HCT116 (cell line): ENCODE data around the gene CD248. TPM values are rescaled to one million over a fixed set of nuclear protein-coding genes. Genes with fewer than 3 reads are reported as not detected.

Experiments
- ATAC-seq: fragments of 200-7000 bp; cut with Tn5 transposase; 2 replicates; pipeline ENCODE4 v1.9.1; 2020; ENCODE audit warnings: mild to moderate bottlenecking, moderate library complexity
- BruUV-seq: library from RNA; stranded (reverse); fragments of 400-500 nt; replicated peaks from 2 replicates; lab custom pipeline; 2021; lab: Mats Ljungman, UMichigan
- CTCF ChIA-PET: fragments of 300-600 bp; sonication (Branson Sonifier 250); formaldehyde crosslinking; loops from one replicate; lab custom pipeline; 2021; ENCODE audit warnings: antibody characterized with exemption; lab: Charles Lee
- POLR2A ChIA-PET: fragments of 300-600, 350-600 bp; sonication (Branson Sonifier 250); formaldehyde crosslinking; loops from one replicate; lab custom pipeline; 2021; ENCODE audit warnings: antibody characterized with exemption; lab: Charles Lee
- RAD21 ChIA-PET, 2 experiments: fragments of 300-600 bp; sonication (Branson Sonifier 250); formaldehyde crosslinking; loops; one replicate each; lab custom pipeline; 2023; ENCODE audit warnings: low total read pairs in 2 of 2; ENCODE audit not compliant: uncharacterized antibody in 2 of 2, unreplicated experiment in 2 of 2, low non-redundant PET in 1 of 2; lab: Charles Lee
- DNase-seq: peaks from one replicate; pipeline ENCODE4 v3.0.0-alpha.2; 2010; ENCODE audit warnings: low read depth, low spot score
- H2AFZ ChIP-seq: fragments of 200-600 bp; shearing (Covaris generic), sonication (generic); 2 replicates; pipeline ENCODE4 v1.6.1; 2017; ENCODE audit warnings: low read depth, mixed run types, mixed read lengths, antibody characterized with exemption, low read length; ENCODE audit not compliant: poor library complexity, severe bottlenecking
- H3K27ac ChIP-seq: 2 replicates; pipeline ENCODE4 v1.5.1; 2012; ENCODE audit warnings: low read depth, low read length
- H3K27me3 ChIP-seq: fragments of 200-600 bp; sonication (generic); 2 replicates; pipeline ENCODE4 v1.6.1; 2016; ENCODE audit warnings: mixed run types, low read length, mixed read lengths; ENCODE audit not compliant: insufficient read depth
- H3K36me3 ChIP-seq, 2 experiments: fragments of 200-500 bp in 1 of 2; fragments of 200-600 bp in 1 of 2; sonication (Bioruptor generic) in 1 of 2; sonication (generic) in 1 of 2; 2 replicates each; pipeline versions ENCODE4 v1.5.1 to v1.6.1; 2014 to 2016; ENCODE audit warnings: low read length in 2 of 2, inconsistent platforms in 1 of 2, mixed read lengths in 1 of 2, mixed run types in 1 of 2; ENCODE audit not compliant: insufficient read depth in 2 of 2, control insufficient read depth in 1 of 2
- H3K4me1 ChIP-seq, 2 experiments: fragments of 200-600 bp in 1 of 2; sonication (generic) in 1 of 2; 2 replicates each; pipeline versions ENCODE4 v1.5.1 to v1.6.1; 2012 to 2017; ENCODE audit warnings: low read length in 2 of 2, inconsistent platforms in 1 of 2, mild to moderate bottlenecking in 1 of 2, mixed read lengths in 1 of 2, mixed run types in 1 of 2, moderate library complexity in 1 of 2; ENCODE audit not compliant: insufficient read depth in 2 of 2, control insufficient read depth in 1 of 2
- H3K4me2 ChIP-seq: fragments of 200-600 bp; sonication (generic); 2 replicates; pipeline ENCODE4 v1.6.1; 2017; ENCODE audit warnings: mixed run types, low read length, mixed read lengths
- H3K4me3 ChIP-seq, 2 experiments: fragments of 200-600 bp in 1 of 2; sonication (generic) in 1 of 2; replicated peaks in 1 of 2; 2 replicates each; pipeline ENCODE4 v1.5.1; 2011 to 2016; ENCODE audit warnings: low read length in 2 of 2, control low read depth in 1 of 2, low read depth in 1 of 2, mild to moderate bottlenecking in 1 of 2, mixed read lengths in 1 of 2, mixed run types in 1 of 2
- H3K79me2 ChIP-seq: fragments of 200-600 bp; sonication (generic); 2 replicates; pipeline ENCODE4 v1.6.1; 2017; ENCODE audit warnings: mild to moderate bottlenecking, mixed run types, low read length, moderate library complexity, mixed read lengths; ENCODE audit not compliant: insufficient read depth
- H3K9ac ChIP-seq: fragments of 200-600 bp; sonication (generic); 2 replicates; pipeline ENCODE4 v1.6.1; 2016; ENCODE audit warnings: low read length, mixed read lengths
- H3K9me2 ChIP-seq: fragments of 200-600 bp; sonication (generic), shearing (Covaris generic); 2 replicates; pipeline ENCODE4 v1.6.1; 2017; ENCODE audit warnings: mixed run types, mild to moderate bottlenecking, moderate library complexity; ENCODE audit not compliant: insufficient read depth
- H3K9me3 ChIP-seq, 2 experiments: fragments of 200-500 bp in 1 of 2; fragments of 200-600 bp in 1 of 2; sonication (Bioruptor generic) in 1 of 2; sonication (generic) in 1 of 2; 2 replicates each; pipeline ENCODE4 v1.6.1; 2014 to 2017; ENCODE audit warnings: low read length in 2 of 2, mixed read lengths in 2 of 2, inconsistent platforms in 1 of 2, low read depth in 1 of 2, mild to moderate bottlenecking in 1 of 2, mixed run types in 1 of 2, moderate library complexity in 1 of 2; ENCODE audit not compliant: control insufficient read depth in 1 of 2, insufficient read depth in 1 of 2
- H4K20me1 ChIP-seq: fragments of 200-600 bp; sonication (generic), shearing (Covaris generic); 2 replicates; pipeline ENCODE4 v1.6.1; 2017; ENCODE audit warnings: mixed run types, mild to moderate bottlenecking, moderate library complexity; ENCODE audit not compliant: insufficient read depth
- EGR1 ChIP-seq: IDR thresholded peaks from 2 replicates; pipeline ENCODE4 v1.6.1; 2012; ENCODE audit warnings: low read depth
- EZH2 ChIP-seq: fragments of 200-600 bp; sonication (generic); IDR thresholded peaks from 2 replicates; pipeline ENCODE4 v1.6.1; 2017; ENCODE audit warnings: antibody characterized with exemption, mixed run types
- POLR2A ChIP-seq: IDR thresholded peaks from 2 replicates; pipeline ENCODE4 v1.7.0; 2011; ENCODE audit warnings: borderline replicate concordance; ENCODE audit not compliant: insufficient read depth, insufficient read length; ENCODE audit errors: extremely low read depth
- POLR2AphosphoS5 ChIP-seq: IDR thresholded peaks from 2 replicates; pipeline ENCODE4 v1.6.1; 2011; ENCODE audit warnings: mild to moderate bottlenecking, low read depth, low read length, moderate library complexity
- SP1 ChIP-seq: IDR thresholded peaks from 2 replicates; pipeline ENCODE4 v1.6.1; 2012; ENCODE audit warnings: low read depth
- ZFX ChIP-seq: fragments of 450-650 bp; IDR thresholded peaks from 2 replicates; pipeline ENCODE4 v1.6.1; 2017
- intact Hi-C: fragments of 100-400 bp; cut with micrococcal nuclease; formaldehyde crosslinking; loops from 2 replicates; pipeline ENCODE4 v1.10.0; 2022
- total RNA-seq: library from RNA; stranded (reverse); gene quantifications from one replicate; pipeline ENCODE4 v1.2.1, GENCODE V29; 2021; ENCODE audit not compliant: unreplicated experiment
- TF ChIP-seq, protein P1 (sequence below), 3 experiments: fragments of 200-600 bp in 1 of 3; sonication (generic) in 1 of 3; IDR thresholded peaks in 2 of 3; conservative IDR thresholded peaks in 1 of 3; 2 replicates each; pipeline ENCODE4 v1.5.1; 2012 to 2017; ENCODE audit warnings: low read depth in 2 of 3, low read length in 2 of 3, antibody characterized with exemption in 1 of 3, borderline replicate concordance in 1 of 3, control low read depth in 1 of 3, mild to moderate bottlenecking in 1 of 3, mixed read lengths in 1 of 3, mixed run types in 1 of 3, moderate library complexity in 1 of 3; ENCODE audit not compliant: insufficient read depth in 1 of 3
- TF ChIP-seq, protein P2 (sequence below): IDR thresholded peaks from 2 replicates; pipeline ENCODE4 v1.6.1; 2012
- TF ChIP-seq, protein P3 (sequence below): IDR thresholded peaks from 2 replicates; pipeline ENCODE4 v1.6.1; 2012

The CD248 gene
- total RNA-seq, 1 experiment from 2014 or later: 0.32 TPM

DNA sequence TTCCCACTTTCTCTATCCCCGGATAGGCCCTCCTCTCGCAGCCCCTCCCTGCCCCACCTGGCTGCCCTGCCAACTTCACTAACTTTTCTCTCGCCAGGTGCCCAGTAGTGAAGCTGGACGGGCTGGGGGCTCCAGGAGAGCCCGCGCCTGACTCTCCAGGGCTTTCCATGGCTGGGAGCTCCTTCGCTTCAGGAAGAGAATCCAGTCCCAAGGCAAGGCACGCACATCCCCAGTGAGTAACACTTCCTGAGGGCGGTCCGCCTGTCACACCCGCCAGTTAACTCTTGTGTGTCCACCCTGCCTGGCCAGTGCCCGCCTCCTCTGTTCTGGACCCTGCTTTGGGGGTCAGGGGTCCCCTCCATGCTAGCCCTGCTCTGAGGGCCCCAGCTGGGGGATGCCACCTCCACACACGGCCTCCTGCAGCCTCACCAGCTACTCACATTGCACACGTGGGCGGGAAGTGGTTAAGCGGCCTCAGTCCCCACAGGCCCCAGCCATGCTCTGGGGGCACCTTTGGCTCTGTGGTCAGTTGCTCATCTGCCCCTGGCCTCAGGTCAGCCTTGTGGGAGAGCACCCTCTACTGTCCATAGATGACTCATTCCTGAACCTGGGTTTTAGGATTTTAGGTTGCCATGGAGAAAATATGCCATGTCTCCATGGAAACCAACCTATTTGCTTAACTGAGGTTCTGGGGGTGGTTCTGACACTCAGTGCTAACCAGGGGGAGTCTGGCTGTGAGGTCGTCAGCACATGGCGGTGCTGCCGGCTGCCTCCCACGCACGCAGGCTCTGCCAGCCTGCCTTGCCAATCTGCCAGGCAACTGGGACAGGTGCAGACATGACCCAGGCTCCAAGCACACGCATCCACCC lies 19.6 kb upstream of the CD248 start, which contains the start of gene RIN1:
Gene RIN1, minus strand, starts transcription at position 201 of the 869 bp plus-strand sequence. Its CDS starts 32 bp downstream, at position 169.
- no peak within 1 kb of the TSS for H2AFZ ChIP-seq
- ChIA-PET CTCF (interaction anchor here (0.8 to 2.6 kb wide), 4 partner anchors 14 to 53 kb away, joined by 3 to 19 read pairs (median 6); partner anchors contain the start of gene YIF1A), RAD21 (interaction anchor here (2.0 to 2.2 kb wide), 2 partner anchors 24 to 25 kb away, joined by 12 to 17 read pairs; no protein-coding TSS in a partner anchor), POLR2A (interaction anchor here (2.0 to 2.3 kb wide), 2 partner anchors 8 to 24 kb away, joined by 7 to 16 read pairs; partner anchors contain the start of gene BRMS1)
- no peaks in the 10 kb centered on the region for H4K20me1 ChIP-seq
- DNase-seq (peak; percentile 82), ATAC-seq (peak; percentile 82)
- intact Hi-C loops: loop anchor here (1.0 to 2.0 kb wide), 2 partner anchors 24 to 114 kb away; no protein-coding TSS in a partner anchor
- no peaks in the 10 kb centered on the region for H3K27me3 ChIP-seq
- peak within 1 kb of the TSS; percentile 95 for H3K9ac ChIP-seq
- H3K79me2 ChIP-seq: peaks cover 16% of the 10 kb centered on the region; the same call in 1 of the 2 replicates
- H3K36me3 ChIP-seq: peaks cover 10 to 23% of the 10 kb centered on the region in 2 experiments; a peak in 3 of 4 replicates
- H3K4me3 ChIP-seq: peak within 1 kb of the TSS; percentile 70 to 77
- H3K9me2 ChIP-seq: no peaks in the 10 kb centered on the region
- peak within 1 kb of the TSS; percentile 95 for H3K4me2 ChIP-seq
- no peaks in the 10 kb centered on the region for H3K9me3 ChIP-seq
- TF ChIP-seq, protein P1, sequence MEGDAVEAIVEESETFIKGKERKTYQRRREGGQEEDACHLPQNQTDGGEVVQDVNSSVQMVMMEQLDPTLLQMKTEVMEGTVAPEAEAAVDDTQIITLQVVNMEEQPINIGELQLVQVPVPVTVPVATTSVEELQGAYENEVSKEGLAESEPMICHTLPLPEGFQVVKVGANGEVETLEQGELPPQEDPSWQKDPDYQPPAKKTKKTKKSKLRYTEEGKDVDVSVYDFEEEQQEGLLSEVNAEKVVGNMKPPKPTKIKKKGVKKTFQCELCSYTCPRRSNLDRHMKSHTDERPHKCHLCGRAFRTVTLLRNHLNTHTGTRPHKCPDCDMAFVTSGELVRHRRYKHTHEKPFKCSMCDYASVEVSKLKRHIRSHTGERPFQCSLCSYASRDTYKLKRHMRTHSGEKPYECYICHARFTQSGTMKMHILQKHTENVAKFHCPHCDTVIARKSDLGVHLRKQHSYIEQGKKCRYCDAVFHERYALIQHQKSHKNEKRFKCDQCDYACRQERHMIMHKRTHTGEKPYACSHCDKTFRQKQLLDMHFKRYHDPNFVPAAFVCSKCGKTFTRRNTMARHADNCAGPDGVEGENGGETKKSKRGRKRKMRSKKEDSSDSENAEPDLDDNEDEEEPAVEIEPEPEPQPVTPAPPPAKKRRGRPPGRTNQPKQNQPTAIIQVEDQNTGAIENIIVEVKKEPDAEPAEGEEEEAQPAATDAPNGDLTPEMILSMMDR (IDR thresholded peaks at IDR 0.05 in 2 of 3, conservative IDR thresholded peaks at IDR 0.05 in 1 of 3; ENCODE audit: borderline replicate concordance in 1 of 3, insufficient read depth in 1 of 3, low read depth in 2 of 3, low read length in 2 of 3): peak in 2 of 3 experiments; percentile 5 to 24; a peak in 2 of 6 replicates
- TF ChIP-seq POLR2AphosphoS5: peak; percentile 83
- TF ChIP-seq, protein P2, sequence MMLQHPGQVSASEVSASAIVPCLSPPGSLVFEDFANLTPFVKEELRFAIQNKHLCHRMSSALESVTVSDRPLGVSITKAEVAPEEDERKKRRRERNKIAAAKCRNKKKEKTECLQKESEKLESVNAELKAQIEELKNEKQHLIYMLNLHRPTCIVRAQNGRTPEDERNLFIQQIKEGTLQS: no peak
- peak; percentile 35; the same call in 1 of the 2 replicates for TF ChIP-seq ZFX
- peak; percentile 56 for TF ChIP-seq POLR2A
- TF ChIP-seq, protein P3, sequence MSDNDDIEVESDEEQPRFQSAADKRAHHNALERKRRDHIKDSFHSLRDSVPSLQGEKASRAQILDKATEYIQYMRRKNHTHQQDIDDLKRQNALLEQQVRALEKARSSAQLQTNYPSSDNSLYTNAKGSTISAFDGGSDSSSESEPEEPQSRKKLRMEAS: no peak
- no peak for TF ChIP-seq EGR1
- no peak for TF ChIP-seq EZH2
- TF ChIP-seq SP1: no peak
- H3K27ac ChIP-seq: peak within 1 kb of the TSS; percentile 89
- H3K4me1 ChIP-seq: peaks cover 16 to 36% of the 10 kb centered on the region in 2 experiments
- BruUV-seq: no TSS peak
